ENCODE data around the gene HEG1. TPM values are rescaled to one million over a fixed set of nuclear protein-coding genes. Genes with fewer than 3 reads are reported as not detected.

HEG1 gene
- total RNA-seq, 4 donors from 2014 or later: 95.2 to 238 (median 147) TPM

- DNase-seq (ENCODE audit: low spot score): no peak
- peak; percentile 33 for ATAC-seq (ENCODE audit: low FRiP score)
- no peak for TF ChIP-seq CTCF (IDR thresholded peaks at IDR 0.05)
Measured at GRCh38 chr3:125039131-125040100, 16.4 kb downstream of the HEG1 start.

GRCh38 chr3:125037498-125038150, 18.2 kb downstream of the HEG1 start:
- ATAC-seq (ENCODE audit: low FRiP score) (no peak), DNase-seq (ENCODE audit: low spot score) (no peak)
- TF ChIP-seq CTCF (IDR thresholded peaks at IDR 0.05): no peak

GRCh38 chr3:125035217-125035616, 20.6 kb downstream of the HEG1 start:
- DNase-seq (ENCODE audit: low spot score): no peak
- no peak for ATAC-seq (ENCODE audit: low FRiP score)
- TF ChIP-seq CTCF (IDR thresholded peaks at IDR 0.05): no peak

- TF ChIP-seq CTCF (IDR thresholded peaks at IDR 0.05): no peak
- no peak for ATAC-seq (ENCODE audit: low FRiP score)
- no peak for DNase-seq (ENCODE audit: low spot score)
Measured at GRCh38 chr3:125033616-125034015, 22.2 kb downstream of the HEG1 start.

- no peak for ATAC-seq (ENCODE audit: low FRiP score)
Measured at GRCh38 chr3:125033135-125033534, 22.7 kb downstream of the HEG1 start.

GRCh38 chr3:125032683-125033082, 23.1 kb downstream of the HEG1 start:
- ATAC-seq (ENCODE audit: low FRiP score) (no peak), DNase-seq (ENCODE audit: low spot score) (no peak)
- TF ChIP-seq CTCF (IDR thresholded peaks at IDR 0.05): no peak

More at GRCh38 chr3:125033135-125033534, 22.7 kb downstream of the HEG1 start:
- no peak for DNase-seq (ENCODE audit: low spot score)
- TF ChIP-seq CTCF (IDR thresholded peaks at IDR 0.05): no peak
